ENCODE results near the gene MAD2L1BP. TPM values are rescaled to one million over a fixed set of nuclear protein-coding genes. Genes with fewer than 3 reads are reported as not detected.
A peak's percentile ranks its signal among the peaks of the same experiment; 100 is the strongest.

MAD2L1BP gene
- total RNA-seq, 3 donors from 2014 or later: 32.1 to 32.7 (median 32.3) TPM

DNA sequence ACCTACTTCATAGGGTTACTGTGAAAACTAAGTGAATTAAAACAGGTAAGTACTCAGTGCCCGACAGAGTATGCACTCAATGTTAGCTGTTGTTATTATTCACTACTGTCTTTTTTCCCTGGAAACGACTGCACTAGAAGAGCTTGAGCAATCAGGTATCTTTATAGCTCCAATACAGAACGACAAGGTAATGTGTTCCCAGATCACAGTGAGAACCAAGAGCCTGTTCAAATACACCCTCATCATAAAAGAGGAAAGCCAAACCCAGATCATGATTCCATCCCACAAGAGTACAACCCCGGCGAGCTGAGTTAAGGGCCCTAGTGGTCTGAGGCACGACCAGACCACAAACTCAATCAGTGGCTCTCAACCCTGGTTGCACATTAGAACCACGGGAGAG, 42.1 kb downstream of the MAD2L1BP start:
- ATAC-seq: no peak
- H3K4me3 Mint-ChIP-seq: no peak overlapping the region
- no peak for DNase-seq
- peaks cover under 1% of the 10 kb centered on the region for H3K4me1 Mint-ChIP-seq (ENCODE audit: low read depth)
- H3K9me3 Mint-ChIP-seq: no peaks in the 10 kb centered on the region
- H3K27me3 Mint-ChIP-seq (ENCODE audit: low read depth): no peaks in the 10 kb centered on the region
- H3K36me3 Mint-ChIP-seq (ENCODE audit: insufficient read depth): peaks cover 30% of the 10 kb centered on the region

DNA sequence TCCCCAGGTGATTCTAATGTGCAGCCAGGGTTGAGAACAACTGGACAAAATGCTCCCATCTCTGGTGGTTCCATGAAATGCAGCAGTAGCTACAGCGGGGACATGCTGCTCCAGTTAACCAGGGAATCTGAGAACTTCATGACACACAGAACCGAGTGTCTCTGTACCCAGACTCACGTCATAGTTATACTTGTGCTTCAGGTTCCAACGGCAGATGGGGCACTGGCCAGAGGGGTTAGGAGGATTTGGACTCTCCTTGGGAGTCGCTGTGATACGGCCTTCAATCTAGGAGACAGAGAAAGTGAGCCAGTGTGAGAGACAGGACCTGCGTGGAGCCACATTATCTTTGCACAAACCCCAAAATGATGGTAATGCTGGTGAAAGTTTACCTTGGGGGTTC, 42.7 kb downstream of the MAD2L1BP start:
- Mint-ChIP-seq H3K4me3 (no peak overlapping the region), H3K27me3 (ENCODE audit: low read depth) (no peaks in the 10 kb centered on the region), H3K4me1 (ENCODE audit: low read depth) (peaks cover 5% of the 10 kb centered on the region), H3K9me3 (no peaks in the 10 kb centered on the region), H3K36me3 (ENCODE audit: insufficient read depth) (peaks cover 30% of the 10 kb centered on the region)
- DNase-seq (no peak), ATAC-seq (no peak)

DNA sequence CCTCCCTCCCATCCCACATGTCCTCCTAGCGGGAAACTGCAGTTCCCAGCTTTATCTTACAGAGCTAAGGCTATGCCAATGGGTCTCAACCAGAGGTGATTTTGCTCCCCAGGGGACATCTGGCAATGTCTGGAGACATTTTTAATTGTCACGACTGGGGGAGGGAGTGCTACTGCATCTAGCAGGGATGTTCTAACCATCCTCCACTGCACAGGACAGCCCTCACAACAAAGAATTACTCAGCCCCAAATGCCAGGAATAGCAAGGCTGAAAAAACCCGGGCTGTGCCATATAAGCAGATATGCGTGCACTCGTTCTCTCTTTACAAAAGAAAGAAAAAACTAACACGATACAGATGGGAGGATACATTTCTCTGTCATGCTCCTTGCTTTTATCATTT, 43.4 kb downstream of the MAD2L1BP start:
- H3K9me3 Mint-ChIP-seq: no peaks in the 10 kb centered on the region
- H3K4me3 Mint-ChIP-seq: no peak overlapping the region
- peaks cover 30% of the 10 kb centered on the region for H3K36me3 Mint-ChIP-seq (ENCODE audit: insufficient read depth)
- peaks cover 10% of the 10 kb centered on the region for H3K4me1 Mint-ChIP-seq (ENCODE audit: low read depth)
- ATAC-seq: no peak
- DNase-seq: no peak
- no peaks in the 10 kb centered on the region for H3K27me3 Mint-ChIP-seq (ENCODE audit: low read depth)

DNA sequence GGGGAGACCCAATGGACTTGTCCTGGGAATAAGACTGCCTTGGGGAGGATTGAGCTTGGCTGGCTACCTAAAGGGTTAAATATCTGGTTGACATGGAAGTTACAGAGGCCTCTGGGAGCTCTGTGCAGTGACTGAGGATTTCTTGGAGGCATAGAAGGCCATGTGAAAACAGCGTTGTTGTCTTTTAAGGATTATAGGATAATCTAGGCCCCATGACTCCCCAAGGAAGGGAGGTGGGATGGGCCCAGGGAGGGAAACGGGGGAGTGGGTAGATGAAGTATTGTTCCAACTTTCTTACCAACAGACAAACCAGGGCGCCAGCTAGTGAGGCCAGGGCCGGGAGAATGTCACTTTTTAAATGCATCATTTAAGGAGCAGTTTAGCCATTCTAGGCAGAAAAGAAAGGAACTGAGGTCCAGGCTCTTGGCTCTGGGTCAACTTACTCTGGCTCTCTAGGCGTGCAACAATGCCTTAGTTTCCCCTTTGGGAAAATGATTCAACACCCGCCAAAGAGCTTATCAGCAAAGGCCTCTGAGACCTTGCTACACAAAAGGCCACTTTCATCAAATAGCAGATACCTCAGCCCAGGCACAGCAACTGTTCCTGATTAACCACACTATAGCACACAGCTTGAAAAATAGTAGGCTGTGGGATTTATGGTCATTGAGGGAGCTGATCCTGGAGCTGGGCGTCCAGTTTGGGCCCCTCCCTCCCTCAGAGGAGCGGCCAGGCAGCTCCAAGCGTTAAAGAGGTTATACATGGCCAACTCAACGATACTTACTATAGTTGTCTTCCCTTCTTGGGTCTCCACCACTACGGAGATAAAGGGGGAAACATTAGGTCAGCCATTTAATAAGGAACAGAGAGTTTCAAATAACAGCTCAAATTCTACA, 44.9 kb downstream of the MAD2L1BP start:
- peaks cover 19% of the 10 kb centered on the region for H3K4me1 Mint-ChIP-seq (ENCODE audit: low read depth)
- ATAC-seq (no peak), DNase-seq (no peak)
- H3K27me3 Mint-ChIP-seq (ENCODE audit: low read depth): no peaks in the 10 kb centered on the region
- H3K4me3 Mint-ChIP-seq: no peak overlapping the region
- peaks cover 24% of the 10 kb centered on the region for H3K36me3 Mint-ChIP-seq (ENCODE audit: insufficient read depth)
- H3K9me3 Mint-ChIP-seq: no peaks in the 10 kb centered on the region

DNA sequence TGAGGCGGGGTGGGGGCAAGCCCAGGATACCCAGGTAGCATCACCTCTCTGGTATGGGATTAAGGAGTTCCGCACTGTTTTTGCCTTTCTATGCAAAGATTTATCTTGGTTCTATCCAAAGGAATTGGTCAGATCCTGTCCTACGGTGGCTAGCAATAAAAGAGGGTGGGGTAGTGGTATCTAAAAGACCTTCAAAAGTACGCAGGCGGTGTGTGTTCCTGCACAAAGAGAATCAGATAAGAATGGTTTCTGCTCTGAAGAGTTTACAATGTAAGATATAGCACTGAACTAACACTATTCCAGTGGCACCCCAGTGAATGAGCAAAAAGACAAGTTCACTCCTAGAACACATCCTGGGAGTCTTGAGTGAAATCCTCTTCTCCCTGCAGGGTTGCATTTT, 45.7 kb downstream of the MAD2L1BP start:
- Mint-ChIP-seq H3K27me3 (ENCODE audit: low read depth) (no peaks in the 10 kb centered on the region), H3K36me3 (ENCODE audit: insufficient read depth) (peaks cover 28% of the 10 kb centered on the region), H3K4me1 (ENCODE audit: low read depth) (peaks cover 24% of the 10 kb centered on the region), H3K4me3 (no peak overlapping the region), H3K9me3 (no peaks in the 10 kb centered on the region)
- DNase-seq: no peak
- ATAC-seq: no peak

DNA sequence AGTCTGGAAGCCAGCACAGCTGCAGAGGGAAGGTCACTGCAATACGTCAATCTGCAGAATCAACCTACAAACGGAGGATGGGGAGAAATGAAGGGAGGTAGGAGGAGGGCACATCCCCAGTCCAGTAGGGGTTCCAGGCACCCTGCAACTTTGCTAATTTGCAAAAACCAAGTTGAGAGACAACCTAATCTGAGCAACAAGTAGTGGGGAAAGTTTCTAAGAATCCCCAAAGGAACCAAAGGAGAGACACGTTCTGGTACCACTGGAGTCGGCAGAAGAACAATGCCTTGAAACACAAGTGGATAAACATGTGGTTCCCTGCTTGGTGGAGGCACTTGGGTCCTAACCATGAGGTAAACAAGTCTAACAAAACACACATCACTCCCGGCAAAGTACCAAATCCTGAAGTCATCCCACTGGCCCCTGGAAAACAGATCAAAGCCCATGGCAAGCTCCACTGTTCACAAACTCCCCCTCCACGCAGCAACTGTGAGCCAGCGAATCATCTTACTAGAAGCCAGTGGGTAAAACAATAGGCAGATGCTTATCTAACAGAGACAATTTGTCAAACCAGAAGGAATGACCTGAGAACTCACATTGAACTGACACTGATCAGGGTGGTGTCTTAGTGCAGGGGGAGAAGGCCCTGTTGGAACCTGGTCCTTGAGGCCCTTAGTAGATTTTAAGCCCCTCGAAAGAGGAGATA, 47.2 kb downstream of the MAD2L1BP start:
- no peak for DNase-seq
- Mint-ChIP-seq H3K9me3 (no peaks in the 10 kb centered on the region), H3K36me3 (ENCODE audit: insufficient read depth) (peaks cover 26% of the 10 kb centered on the region), H3K27me3 (ENCODE audit: low read depth) (no peaks in the 10 kb centered on the region), H3K4me3 (no peak overlapping the region), H3K4me1 (ENCODE audit: low read depth) (peaks cover 34% of the 10 kb centered on the region)
- no peak for ATAC-seq

DNA sequence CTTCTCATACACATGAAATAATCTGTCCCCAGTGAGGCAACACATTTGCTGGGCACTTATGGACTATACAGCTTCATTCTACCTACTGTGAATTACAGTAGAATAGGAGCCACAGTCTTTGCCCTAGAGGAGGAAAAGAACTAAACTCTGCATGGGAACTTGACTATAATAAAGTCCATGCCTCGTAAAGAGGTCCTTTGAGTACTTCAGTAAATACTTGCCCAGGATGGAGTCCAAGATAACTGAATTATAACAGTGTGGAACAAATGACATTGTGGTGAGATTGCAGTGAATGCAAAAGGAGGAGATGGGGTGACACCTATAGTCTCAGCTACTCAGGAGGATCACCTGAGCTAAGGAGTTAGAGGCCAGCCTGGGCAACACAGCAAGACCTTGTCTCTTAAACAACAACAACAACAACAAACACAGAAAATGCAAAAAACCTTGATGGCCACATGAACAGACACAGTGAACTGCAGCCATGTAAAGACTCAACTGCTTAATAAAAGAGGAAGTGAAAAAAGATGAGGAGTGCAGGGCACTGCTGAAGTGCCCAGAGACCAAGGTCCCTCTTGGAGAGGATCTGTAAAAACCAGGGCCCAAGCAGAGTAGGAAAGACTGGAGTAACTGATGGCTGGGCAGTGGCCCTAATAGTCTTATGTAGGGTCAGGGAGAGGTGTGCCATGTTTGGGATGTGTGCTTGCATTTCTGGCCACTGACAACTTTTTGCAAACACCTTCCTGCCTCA, 48.2 kb downstream of the MAD2L1BP start:
- Mint-ChIP-seq H3K27me3 (ENCODE audit: low read depth) (no peaks in the 10 kb centered on the region), H3K4me3 (no peak overlapping the region), H3K9me3 (no peaks in the 10 kb centered on the region), H3K4me1 (ENCODE audit: low read depth) (peaks cover 39% of the 10 kb centered on the region), H3K36me3 (ENCODE audit: insufficient read depth) (peaks cover 23% of the 10 kb centered on the region)
- DNase-seq (no peak), ATAC-seq (no peak)

DNA sequence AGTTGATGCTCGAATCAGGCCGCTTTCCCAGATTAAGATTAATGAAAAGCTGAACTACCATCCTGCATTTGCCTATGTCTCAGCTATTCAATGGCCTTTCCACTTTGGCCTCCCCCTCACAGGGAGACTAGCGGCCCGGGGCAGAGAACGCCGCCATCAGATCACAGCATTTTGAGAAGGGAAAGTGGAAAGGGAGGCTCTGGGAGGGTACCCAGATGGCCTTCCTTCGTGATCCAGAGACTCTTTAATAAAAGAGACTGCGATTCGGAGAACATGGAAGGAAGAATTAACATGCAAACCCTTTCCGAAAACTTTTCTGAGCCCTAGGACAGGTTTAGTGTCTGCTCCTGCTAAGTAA, 51.4 kb downstream of the MAD2L1BP start:
- H3K4me1 Mint-ChIP-seq (ENCODE audit: low read depth): peaks cover 39% of the 10 kb centered on the region

DNA sequence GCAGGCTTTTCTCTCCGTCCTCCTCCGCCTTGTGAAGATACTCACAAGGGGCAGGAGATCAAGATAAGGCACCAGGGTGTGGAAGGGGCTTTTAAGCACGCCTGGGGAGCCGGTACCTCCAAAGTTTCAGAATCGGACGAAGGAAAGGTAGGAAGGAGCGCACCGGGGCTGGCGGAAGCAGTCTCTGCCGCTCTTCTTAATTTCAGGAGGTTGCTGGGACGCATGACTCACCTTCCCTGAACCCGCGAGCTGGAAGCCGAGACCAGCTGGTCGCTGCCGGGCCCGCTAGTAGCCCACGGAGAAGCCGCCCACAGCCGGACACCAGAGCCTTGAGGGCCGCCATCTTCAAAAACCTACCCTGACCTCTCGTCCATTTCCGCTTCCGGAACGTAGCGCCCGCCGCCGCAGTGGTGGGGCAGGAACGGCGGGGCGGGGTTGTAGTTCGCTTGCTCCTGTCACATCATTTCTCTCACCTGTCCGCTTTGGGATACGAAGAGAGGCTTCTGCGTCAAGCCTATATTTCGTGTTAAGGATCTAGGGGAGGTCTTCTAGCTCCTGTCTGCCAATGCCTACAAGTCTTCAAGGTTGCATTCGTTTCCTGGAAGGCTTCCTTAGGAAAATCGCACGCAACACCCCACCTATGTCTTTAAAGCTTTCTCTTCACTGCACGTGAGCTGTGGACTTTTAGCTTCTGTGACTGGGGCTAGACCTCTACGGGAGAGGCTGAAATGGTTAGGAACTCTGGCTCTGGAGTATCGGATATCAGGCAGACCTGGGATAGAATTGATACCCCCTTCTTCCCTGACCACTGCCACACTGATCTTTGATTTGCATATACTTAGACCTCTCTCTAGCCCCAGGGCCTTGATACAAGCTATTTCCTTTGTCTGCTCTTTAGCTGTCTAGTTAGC, 52.1 kb downstream of the MAD2L1BP start, which contains the start of gene MRPS18A:
Gene MRPS18A (minus strand): TSS at position 355 of the 911 bp plus-strand sequence. CDS start 12 bp downstream, at position 343.
- Mint-ChIP-seq H3K4me1 (ENCODE audit: low read depth) (peaks cover 39% of the 10 kb centered on the region), H3K4me3 (peak within 1 kb of the TSS; percentile 95), H3K9me3 (no peaks in the 10 kb centered on the region), H3K36me3 (ENCODE audit: insufficient read depth) (peaks cover 8% of the 10 kb centered on the region), H3K27me3 (ENCODE audit: low read depth) (peaks cover 1% of the 10 kb centered on the region)
- ATAC-seq (peak; percentile 98 to 99), DNase-seq (peak; percentile 65)

More for the DNA sequence above, 51.4 kb downstream of the MAD2L1BP start:
- H3K36me3 Mint-ChIP-seq (ENCODE audit: insufficient read depth): peaks cover 8% of the 10 kb centered on the region
- H3K27me3 Mint-ChIP-seq (ENCODE audit: low read depth): no peaks in the 10 kb centered on the region
- no peaks in the 10 kb centered on the region for H3K9me3 Mint-ChIP-seq
- ATAC-seq (peak; percentile 13 to 20), DNase-seq (no peak)
- peak overlapping the region; percentile 95 for H3K4me3 Mint-ChIP-seq

DNA sequence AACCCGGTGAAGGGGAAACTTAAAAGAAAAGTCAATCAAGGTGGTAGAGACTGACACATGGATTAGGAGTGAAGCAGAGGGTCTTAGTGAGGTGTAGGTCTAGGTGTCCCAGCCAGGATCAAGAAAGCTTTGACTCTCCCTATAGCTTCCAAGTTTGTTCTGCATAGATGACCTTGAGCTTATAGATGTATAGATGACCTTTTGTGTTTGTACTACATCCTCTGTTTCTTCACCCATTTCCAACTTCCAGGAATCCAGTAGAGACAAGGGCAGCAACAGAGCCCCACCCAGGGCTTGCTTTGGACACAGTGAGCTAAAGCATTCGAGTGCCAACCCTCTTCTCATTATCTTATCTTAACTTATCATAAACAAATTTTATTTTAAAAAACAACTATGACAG, 53.8 kb downstream of the MAD2L1BP start:
- Mint-ChIP-seq H3K9me3 (no peaks in the 10 kb centered on the region), H3K4me1 (ENCODE audit: low read depth) (peaks cover 25% of the 10 kb centered on the region), H3K36me3 (ENCODE audit: insufficient read depth) (peaks cover 8% of the 10 kb centered on the region), H3K4me3 (no peak overlapping the region), H3K27me3 (ENCODE audit: low read depth) (peaks cover 3% of the 10 kb centered on the region)
- DNase-seq (no peak), ATAC-seq (no peak)

Other genes starting within 250 kb of the MAD2L1BP start
- gene ABCC10, start 208.3 kb upstream of the MAD2L1BP start, total RNA-seq: 10 to 100 TPM; 24.2 to 30.1 (median 26.5) TPM
- 1 to 10 TPM; 5.0 to 9.0 (median 6.7) TPM for gene DLK2, start 180.3 kb upstream of the MAD2L1BP start, total RNA-seq
- gene TJAP1, start 158.3 kb upstream of the MAD2L1BP start, total RNA-seq: 10 to 100 TPM; 45.5 to 52.8 (median 46.2) TPM
- under 1 TPM; 0.16 to 0.47 (median 0.20) TPM for gene LRRC73, start 125.5 kb upstream of the MAD2L1BP start, total RNA-seq
- 10 to 100 TPM; 33.3 to 40.9 (median 35.4) TPM for gene YIPF3, start 118.9 kb upstream of the MAD2L1BP start, total RNA-seq
- 100 to 1,000 TPM; 192 to 231 (median 200) TPM for gene POLR1C, start 118.8 kb upstream of the MAD2L1BP start, total RNA-seq
- gene XPO5, start 59.8 kb upstream of the MAD2L1BP start, total RNA-seq: 100 to 1,000 TPM; 116 to 140 (median 120) TPM
- 10 to 100 TPM; 15.7 to 22.8 (median 18.8) TPM for gene POLH, start 59.7 kb upstream of the MAD2L1BP start, total RNA-seq
- 10 to 100 TPM; 37.3 to 50.3 (median 39.1) TPM for gene GTPBP2, start 6.6 kb upstream of the MAD2L1BP start, total RNA-seq
- not detected for gene RSPH9, start 9.2 kb downstream of the MAD2L1BP start, total RNA-seq
- gene MRPS18A, start 52.0 kb downstream of the MAD2L1BP start, total RNA-seq: 10 to 100 TPM; 70.0 to 75.1 (median 72.7) TPM
- 10 to 100 TPM; 28.9 to 44.6 (median 31.8) TPM for gene VEGFA, start 134.4 kb downstream of the MAD2L1BP start, total RNA-seq

All from activated T-cell treated with anti-CD3 and anti-CD28 coated beads, Interleukin-2, amount 50 U/mL, for 4 hours (primary cell).